Lower leg skin (tissue), 4 donors: Measurements from ENCODE around the gene SSX5. TPM values are rescaled to one million over a fixed set of nuclear protein-coding genes. Genes with fewer than 3 reads are reported as not detected.
"Not testable (repeated sequence)": the region's sequence is repeated elsewhere in the genome, so short reads cannot be mapped to it uniquely, and the experiment has no call there.

ENCODE experiments used
- DNase-seq, 2 donors: peaks; one replicate each; pipeline ENCODE4 v3.0.0-alpha.2; 2019; ENCODE audit warnings: low spot score in 2 of 2
- H3K4me3 ChIP-seq: fragments of 200-600 bp; sonication (generic); 2 replicates; pipeline ENCODE4 v1.5.1; 2017; ENCODE audit warnings: mild to moderate bottlenecking, low read depth; ENCODE audit not compliant: poor library complexity, severe bottlenecking
- POLR2A ChIP-seq, 2 donors: fragments of 450-650 bp; IDR thresholded peaks; one replicate each; pipeline ENCODE4 v1.6.1; 2016 to 2017; ENCODE audit warnings: antibody characterized with exemption in 2 of 2, mild to moderate bottlenecking in 1 of 2, moderate library complexity in 1 of 2
- WGBS, 2 donors: methylation state at CpG; one replicate each; pipeline ENCODE4 v1.1.5; 2018; 5-methylcytosine and 5-hydroxymethylcytosine counted together
- intact Hi-C: fragments of 100-400 bp; cut with DNase I; formaldehyde crosslinking; loops from one replicate; pipeline ENCODE4 v1.15.0; 2023; ENCODE audit warnings: low total_unique reads
- total RNA-seq, 4 donors: library from RNA; depleted of rRNA; stranded (reverse); fragments of >200 nt; gene quantifications; one replicate each; pipeline ENCODE4 v1.1.0, GENCODE V29; 2016
- TF ChIP-seq, protein P1 (sequence below), 3 donors: fragments of 450-650 bp; IDR thresholded peaks; one replicate each; pipeline ENCODE4 v1.5.1; 2016; ENCODE audit warnings: antibody characterized with exemption in 3 of 3, mild to moderate bottlenecking in 3 of 3, moderate library complexity in 2 of 3

Gene SSX5, protein sequence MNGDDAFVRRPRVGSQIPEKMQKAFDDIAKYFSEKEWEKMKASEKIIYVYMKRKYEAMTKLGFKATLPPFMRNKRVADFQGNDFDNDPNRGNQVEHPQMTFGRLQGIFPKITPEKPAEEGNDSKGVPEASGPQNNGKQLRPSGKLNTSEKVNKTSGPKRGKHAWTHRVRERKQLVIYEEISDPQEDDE
- total RNA-seq, result not detected

GRCh38 chrX:48196745-48197201, at the start of gene SSX5:
Gene SSX5 (minus strand): TSS chrX:48196795. CDS start chrX:48195358, 1,437 bp downstream.
- no peak for DNase-seq
- TF ChIP-seq, protein P1, sequence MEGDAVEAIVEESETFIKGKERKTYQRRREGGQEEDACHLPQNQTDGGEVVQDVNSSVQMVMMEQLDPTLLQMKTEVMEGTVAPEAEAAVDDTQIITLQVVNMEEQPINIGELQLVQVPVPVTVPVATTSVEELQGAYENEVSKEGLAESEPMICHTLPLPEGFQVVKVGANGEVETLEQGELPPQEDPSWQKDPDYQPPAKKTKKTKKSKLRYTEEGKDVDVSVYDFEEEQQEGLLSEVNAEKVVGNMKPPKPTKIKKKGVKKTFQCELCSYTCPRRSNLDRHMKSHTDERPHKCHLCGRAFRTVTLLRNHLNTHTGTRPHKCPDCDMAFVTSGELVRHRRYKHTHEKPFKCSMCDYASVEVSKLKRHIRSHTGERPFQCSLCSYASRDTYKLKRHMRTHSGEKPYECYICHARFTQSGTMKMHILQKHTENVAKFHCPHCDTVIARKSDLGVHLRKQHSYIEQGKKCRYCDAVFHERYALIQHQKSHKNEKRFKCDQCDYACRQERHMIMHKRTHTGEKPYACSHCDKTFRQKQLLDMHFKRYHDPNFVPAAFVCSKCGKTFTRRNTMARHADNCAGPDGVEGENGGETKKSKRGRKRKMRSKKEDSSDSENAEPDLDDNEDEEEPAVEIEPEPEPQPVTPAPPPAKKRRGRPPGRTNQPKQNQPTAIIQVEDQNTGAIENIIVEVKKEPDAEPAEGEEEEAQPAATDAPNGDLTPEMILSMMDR (IDR thresholded peaks at IDR 0.05), result no peak
- no peak for TF ChIP-seq POLR2A (IDR thresholded peaks at IDR 0.05)
- intact Hi-C loops, result no loop called here
- WGBS, 2 donors, result 86 to 87% methylated on average over 12 of the region's 12 CpGs
- H3K4me3 ChIP-seq, result no peak within 1 kb of the TSS

DNA sequence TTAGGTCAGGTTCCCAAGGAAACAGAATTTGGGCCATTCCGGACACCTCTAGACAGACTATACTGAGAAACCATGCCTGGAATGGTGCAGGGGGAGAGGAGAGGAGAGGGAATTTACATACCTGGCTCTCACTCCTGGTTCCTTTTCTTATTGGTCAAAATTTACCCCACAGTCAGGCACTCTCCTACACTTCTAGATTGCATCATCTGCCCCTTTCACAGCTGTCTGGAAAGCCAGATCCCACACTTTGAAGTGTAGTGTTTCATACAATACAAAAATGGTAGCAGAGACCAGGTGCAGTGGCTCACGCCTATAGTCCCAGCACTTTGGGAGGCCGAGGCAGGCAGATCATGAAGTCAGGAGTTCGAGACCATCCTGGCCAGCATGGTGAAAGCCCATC, 27.6 kb upstream of the SSX5 start:
- H3K4me3 ChIP-seq, intact Hi-C loops, DNase-seq: not testable (repeated sequence)
- 88 to 92% methylated on average over 4 of the region's 4 CpGs for whole genome bisulfite sequencing, 2 donors

DNA sequence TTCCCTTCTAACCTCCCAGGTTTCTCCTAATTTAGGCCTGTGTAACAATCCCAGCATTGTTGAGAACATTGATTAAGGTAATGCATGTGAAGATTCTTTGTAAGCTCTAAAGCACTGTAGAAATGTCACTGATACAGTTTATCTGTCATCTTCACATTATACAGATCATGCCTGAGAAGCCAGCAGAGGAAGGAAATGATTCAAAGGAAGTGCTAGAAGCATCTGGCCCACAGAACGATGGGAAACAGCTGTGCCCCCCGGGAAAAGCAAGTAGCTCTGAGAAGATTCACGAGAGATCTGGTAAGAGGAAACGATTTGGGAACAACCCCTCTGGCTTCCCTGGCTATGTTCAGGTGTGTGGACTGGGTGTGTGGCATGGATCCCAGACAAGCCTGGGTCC, 17.7 kb upstream of the SSX5 start:
- 22 to 35% methylated on average over 4 of the region's 4 CpGs for whole genome bisulfite sequencing, 2 donors
- DNase-seq, intact Hi-C loops, H3K4me3 ChIP-seq: not testable (repeated sequence)

- WGBS, 2 donors, result 31 to 52% methylated on average over 5 of the region's 5 CpGs
- intact Hi-C loops, DNase-seq, H3K4me3 ChIP-seq: not testable (repeated sequence)
Measured at GRCh38 chrX:48190024-48190423, 6.6 kb downstream of the SSX5 start.

DNA sequence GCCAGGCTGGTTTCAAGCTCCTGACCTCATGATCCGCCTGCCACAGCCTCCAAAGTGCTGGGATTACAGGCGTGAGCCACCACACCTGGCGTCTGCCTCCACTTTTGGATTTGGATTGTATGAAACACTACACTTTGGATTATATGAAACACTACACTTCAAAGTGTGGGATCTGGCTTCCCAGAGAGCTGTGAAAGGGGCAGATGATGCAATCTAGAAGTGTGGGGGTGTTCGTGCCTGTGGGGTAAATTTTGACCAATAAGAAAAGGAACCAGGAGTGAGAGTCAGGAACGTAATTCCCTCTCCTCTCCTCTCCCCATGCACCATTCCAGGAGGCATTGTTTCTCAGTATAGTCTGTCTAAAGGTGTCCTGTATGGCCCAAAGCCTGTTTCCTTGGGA, 14.7 kb downstream of the SSX5 start:
- 71 to 80% methylated on average over 5 of the region's 5 CpGs for WGBS, 2 donors
- H3K4me3 ChIP-seq, intact Hi-C loops, DNase-seq: not testable (repeated sequence)

DNA sequence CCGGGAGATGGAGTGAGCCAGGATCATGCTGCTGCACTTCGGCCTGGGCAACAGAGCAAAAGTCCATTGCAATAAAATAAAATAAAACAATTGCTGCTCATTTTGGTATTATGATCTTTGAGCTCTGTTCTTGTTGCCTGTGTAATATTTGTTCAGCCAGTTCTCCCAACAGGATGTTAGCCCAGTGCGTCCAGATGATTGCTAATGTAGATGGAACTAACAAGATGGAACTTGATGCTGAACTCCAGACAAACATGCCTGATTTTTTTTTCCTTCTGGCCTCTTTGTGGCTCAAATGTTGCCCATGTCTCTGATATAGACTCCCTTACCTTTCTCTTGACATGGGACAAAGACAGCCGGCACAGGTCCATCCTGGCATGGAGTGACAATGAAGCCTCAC, 15.8 kb downstream of the SSX5 start:
- no peak overlapping the region for H3K4me3 ChIP-seq
- intact Hi-C loops, result no loop called here
- TF ChIP-seq POLR2A (IDR thresholded peaks at IDR 0.05), result no peak
- TF ChIP-seq, protein P1 (IDR thresholded peaks at IDR 0.05), result no peak
- 87 to 88% methylated on average over 4 of the region's 4 CpGs for WGBS, 2 donors
- no peak for DNase-seq

DNA sequence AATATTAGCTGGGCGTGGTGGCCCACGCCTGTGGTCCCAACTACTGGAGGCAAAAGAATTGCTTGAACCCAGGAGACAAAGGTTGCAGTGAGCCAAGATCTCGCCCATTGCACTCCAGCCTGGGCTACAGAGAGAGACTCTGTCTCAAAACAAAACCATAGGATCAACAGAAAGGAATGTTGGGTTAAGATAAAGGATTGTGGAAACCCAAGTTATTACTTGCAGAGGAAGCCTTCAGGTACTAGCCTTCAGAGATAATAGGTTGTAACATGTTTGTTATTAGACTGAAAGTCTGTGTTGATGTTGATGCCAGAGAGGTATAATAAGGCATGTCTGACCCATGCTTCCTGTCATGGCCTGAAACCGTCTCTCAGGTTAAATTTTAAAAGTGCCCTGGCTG, 16.9 kb downstream of the SSX5 start:
- TF ChIP-seq, protein P1 (IDR thresholded peaks at IDR 0.05), result no peak
- TF ChIP-seq POLR2A (IDR thresholded peaks at IDR 0.05), result no peak
- intact Hi-C loops, result no loop called here
- no peak overlapping the region for H3K4me3 ChIP-seq
- 56 to 63% methylated on average over 2 to 4 of the region's 4 CpGs for WGBS, 2 donors
- DNase-seq, result no peak

- DNase-seq, H3K4me3 ChIP-seq, intact Hi-C loops: not testable (repeated sequence)
- WGBS, 2 donors, result 50 to 66% methylated on average over 7 of the region's 7 CpGs
Measured at GRCh38 chrX:48166322-48166721, 30.3 kb downstream of the SSX5 start.
